ENCODE results near the gene NEU4. TPM values are rescaled to one million over a fixed set of nuclear protein-coding genes. Genes with fewer than 3 reads are reported as not detected.

The NEU4 gene
- total RNA-seq, 1 donor from 2014 or later: not detected

DNA sequence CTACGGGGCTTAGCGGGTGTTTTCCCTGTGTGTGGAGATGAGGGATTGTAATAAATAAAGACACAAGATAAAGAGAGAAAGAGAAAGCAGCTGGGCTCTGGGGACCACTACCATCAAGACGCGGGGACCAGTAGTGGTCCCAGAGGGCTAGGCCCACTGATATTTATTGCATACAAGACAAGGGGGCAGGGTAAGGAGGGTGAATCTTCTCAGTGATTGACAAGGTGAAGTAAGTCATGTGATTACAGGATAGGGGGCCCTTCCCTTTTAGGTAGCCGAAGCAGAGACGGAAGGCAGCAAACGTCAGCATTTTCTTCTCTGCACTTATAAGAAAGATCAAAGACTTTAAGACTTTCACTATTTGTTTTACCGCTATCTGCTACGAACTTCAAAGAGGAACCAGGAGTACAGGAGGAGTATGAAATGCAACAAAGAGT lies 36.9 kb upstream of the NEU4 start:
- Mint-ChIP-seq H3K9me3 (ENCODE audit: unreplicated experiment) (no peaks in the 10 kb centered on the region), H3K4me1 (ENCODE audit: unreplicated experiment) (peaks cover 7% of the 10 kb centered on the region), H3K36me3 (ENCODE audit: unreplicated experiment) (no peaks in the 10 kb centered on the region), H3K4me3 (ENCODE audit: unreplicated experiment) (no peak overlapping the region), H3K27ac (ENCODE audit: unreplicated experiment) (no peak overlapping the region), H3K27me3 (ENCODE audit: unreplicated experiment) (no peaks in the 10 kb centered on the region)
- no peak for DNase-seq (ENCODE audit: extremely low spot score, unreplicated experiment)
- TF ChIP-seq, protein P1, sequence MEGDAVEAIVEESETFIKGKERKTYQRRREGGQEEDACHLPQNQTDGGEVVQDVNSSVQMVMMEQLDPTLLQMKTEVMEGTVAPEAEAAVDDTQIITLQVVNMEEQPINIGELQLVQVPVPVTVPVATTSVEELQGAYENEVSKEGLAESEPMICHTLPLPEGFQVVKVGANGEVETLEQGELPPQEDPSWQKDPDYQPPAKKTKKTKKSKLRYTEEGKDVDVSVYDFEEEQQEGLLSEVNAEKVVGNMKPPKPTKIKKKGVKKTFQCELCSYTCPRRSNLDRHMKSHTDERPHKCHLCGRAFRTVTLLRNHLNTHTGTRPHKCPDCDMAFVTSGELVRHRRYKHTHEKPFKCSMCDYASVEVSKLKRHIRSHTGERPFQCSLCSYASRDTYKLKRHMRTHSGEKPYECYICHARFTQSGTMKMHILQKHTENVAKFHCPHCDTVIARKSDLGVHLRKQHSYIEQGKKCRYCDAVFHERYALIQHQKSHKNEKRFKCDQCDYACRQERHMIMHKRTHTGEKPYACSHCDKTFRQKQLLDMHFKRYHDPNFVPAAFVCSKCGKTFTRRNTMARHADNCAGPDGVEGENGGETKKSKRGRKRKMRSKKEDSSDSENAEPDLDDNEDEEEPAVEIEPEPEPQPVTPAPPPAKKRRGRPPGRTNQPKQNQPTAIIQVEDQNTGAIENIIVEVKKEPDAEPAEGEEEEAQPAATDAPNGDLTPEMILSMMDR (IDR thresholded peaks at IDR 0.05): no peak

DNA sequence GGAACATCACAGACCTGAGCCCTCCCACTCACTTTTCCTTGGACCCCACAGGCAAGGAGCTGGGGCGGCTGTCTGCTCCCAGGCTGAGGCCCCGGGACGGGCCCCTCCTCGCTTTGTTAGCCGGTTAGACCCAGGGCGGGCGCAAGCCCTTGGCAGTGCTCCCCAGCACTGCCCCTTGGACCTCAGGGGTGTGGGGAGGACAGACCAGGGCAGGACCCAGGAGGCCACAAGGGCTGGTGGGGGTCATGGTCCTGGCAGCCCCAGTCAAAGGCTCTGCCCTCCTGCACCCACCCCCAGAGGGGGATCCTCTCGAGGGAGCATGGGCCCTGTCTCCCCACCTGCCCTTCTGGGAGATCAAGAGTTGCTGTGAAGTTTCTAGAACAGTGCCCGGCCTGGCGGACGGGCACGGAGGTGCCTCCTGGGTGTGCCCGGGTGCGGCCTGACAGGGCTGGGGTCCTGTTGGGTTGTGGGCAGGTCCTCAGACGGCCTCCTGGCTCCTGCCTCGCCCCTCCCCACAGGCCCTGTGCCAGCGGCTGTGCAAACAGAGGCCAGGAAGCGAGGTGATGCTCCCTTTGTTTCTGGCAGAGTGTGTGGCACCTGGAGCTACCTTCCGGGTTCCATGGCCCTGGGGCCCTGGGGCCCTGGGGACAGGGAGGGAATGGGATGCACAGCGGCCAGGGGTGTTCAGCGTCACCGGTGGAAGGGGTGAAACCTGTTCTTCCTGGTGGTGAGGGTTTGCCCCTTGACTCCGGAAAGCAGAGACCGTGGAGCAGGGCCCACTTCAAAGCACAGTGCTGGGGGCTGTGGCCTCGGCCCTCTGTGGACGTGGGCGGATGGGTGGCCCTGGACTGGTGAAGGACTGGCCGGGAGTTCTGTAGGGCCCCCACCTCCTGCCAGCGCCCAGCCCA lies 35.2 kb upstream of the NEU4 start:
- Mint-ChIP-seq H3K4me1 (ENCODE audit: unreplicated experiment) (peaks cover 7% of the 10 kb centered on the region), H3K4me3 (ENCODE audit: unreplicated experiment) (no peak overlapping the region), H3K27me3 (ENCODE audit: unreplicated experiment) (no peaks in the 10 kb centered on the region), H3K27ac (ENCODE audit: unreplicated experiment) (no peak overlapping the region), H3K9me3 (ENCODE audit: unreplicated experiment) (no peaks in the 10 kb centered on the region), H3K36me3 (ENCODE audit: unreplicated experiment) (no peaks in the 10 kb centered on the region)
- peak; percentile 84 for DNase-seq (ENCODE audit: extremely low spot score, unreplicated experiment)
- TF ChIP-seq, protein P1 (IDR thresholded peaks at IDR 0.05): no peak

DNA sequence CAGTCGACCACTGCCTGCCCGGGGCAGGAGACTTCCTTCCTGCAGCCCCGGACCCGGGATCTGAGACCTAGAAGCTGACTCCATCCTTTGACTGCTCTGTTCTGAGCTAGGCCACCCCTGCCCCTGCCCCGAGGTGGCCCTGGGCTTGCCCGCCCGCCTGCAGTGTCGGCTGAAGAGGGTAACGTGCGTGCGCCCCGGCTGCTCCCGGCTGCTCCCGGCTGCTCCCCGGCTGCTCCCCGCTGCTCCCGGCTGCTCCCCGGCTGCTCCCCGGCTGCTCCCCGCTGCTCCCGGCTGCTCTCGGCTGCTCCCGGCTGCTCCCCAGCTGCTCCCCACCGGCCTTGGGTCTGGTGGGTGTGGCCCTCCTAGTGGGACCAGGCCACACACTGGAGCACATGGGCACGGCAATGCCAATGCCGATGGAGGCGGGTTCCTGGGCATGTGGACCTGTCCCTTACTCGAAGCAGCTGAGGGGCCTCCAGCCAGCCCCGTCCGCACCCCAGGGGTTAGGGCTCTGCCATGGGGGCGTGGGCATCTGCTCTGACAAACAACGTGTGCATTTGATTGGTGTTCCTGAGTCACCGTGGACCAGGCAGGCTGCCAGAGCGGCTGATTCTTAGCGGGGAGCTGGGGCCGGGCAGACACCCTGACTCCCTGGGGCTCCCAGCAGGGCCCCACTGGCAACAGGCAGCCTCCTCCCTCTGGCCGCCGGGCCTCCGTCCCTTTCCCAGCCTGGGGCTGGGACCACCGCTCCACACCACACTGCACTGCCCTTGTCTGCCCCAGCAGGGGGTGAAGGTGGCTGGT lies 34.4 kb upstream of the NEU4 start:
- H3K27ac Mint-ChIP-seq (ENCODE audit: unreplicated experiment): no peak overlapping the region
- no peaks in the 10 kb centered on the region for H3K36me3 Mint-ChIP-seq (ENCODE audit: unreplicated experiment)
- no peaks in the 10 kb centered on the region for H3K9me3 Mint-ChIP-seq (ENCODE audit: unreplicated experiment)
- TF ChIP-seq, protein P1 (IDR thresholded peaks at IDR 0.05): no peak
- DNase-seq (ENCODE audit: extremely low spot score, unreplicated experiment): peak; percentile 84
- H3K4me1 Mint-ChIP-seq (ENCODE audit: unreplicated experiment): peaks cover 7% of the 10 kb centered on the region
- no peak overlapping the region for H3K4me3 Mint-ChIP-seq (ENCODE audit: unreplicated experiment)
- no peaks in the 10 kb centered on the region for H3K27me3 Mint-ChIP-seq (ENCODE audit: unreplicated experiment)

DNA sequence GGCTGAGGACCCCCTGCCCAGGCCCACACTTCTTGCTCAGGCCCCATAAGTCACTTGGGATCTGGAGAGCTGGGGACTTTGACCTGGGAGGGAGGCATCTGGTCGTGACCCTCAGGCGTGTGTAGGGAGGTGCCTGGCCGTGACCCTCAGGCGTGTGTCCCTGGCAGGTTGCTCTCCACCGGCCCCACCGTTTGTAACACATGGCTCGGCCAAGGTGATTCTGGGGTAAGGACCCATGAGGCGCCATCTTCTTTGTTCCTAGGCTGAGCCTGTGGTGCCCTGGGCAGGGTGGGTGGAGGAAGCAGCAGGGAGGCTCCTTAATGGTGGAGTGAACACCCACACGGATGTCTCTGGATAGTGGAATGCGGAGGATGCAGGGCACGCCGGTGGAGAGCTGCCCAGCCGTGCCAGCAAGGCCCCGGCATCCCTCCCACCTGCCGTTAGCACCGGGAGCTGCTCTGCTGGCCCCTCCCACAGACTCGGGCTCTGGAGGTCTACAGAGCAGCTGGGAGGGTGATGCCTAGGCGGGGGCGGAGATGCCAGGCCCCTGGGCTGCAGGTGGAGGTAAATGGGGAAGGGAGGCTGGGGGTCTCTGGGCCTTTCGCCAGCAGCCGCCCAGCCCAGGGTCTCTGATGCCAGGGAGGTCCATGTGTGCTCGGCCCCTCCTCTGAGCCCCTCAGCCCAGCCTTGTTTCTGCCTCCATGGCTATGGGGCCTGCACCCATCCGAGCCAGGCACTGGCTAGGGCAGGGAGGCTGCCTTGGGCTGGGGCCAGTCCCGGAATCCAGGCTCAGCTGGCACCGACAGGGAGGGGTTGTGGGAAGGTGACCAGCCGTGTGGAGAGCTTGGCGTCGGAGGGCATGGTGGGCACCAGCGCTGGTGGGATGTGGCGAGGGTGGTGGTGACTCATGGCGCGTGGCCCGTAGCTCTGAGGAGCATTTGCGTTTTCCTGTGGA lies 33.5 kb upstream of the NEU4 start:
- no peak overlapping the region for H3K27ac Mint-ChIP-seq (ENCODE audit: unreplicated experiment)
- H3K27me3 Mint-ChIP-seq (ENCODE audit: unreplicated experiment): no peaks in the 10 kb centered on the region
- TF ChIP-seq, protein P1 (IDR thresholded peaks at IDR 0.05): no peak
- DNase-seq (ENCODE audit: extremely low spot score, unreplicated experiment): peak; percentile 78
- no peaks in the 10 kb centered on the region for H3K36me3 Mint-ChIP-seq (ENCODE audit: unreplicated experiment)
- H3K4me1 Mint-ChIP-seq (ENCODE audit: unreplicated experiment): peaks cover 2% of the 10 kb centered on the region
- no peak overlapping the region for H3K4me3 Mint-ChIP-seq (ENCODE audit: unreplicated experiment)
- no peaks in the 10 kb centered on the region for H3K9me3 Mint-ChIP-seq (ENCODE audit: unreplicated experiment)
